KMS-11 (cell line): ENCODE results near the gene LRAT.

ENCODE experiments used
- H2AFZ ChIP-seq: fragments of 200-600 bp; sonication (generic); 2 replicates; pipeline ENCODE4 v1.6.1; 2016; ENCODE audit warnings: antibody characterized with exemption, mixed run types, low read depth
- H3K27ac ChIP-seq: fragments of 200-600 bp; sonication (generic); 2 replicates; pipeline ENCODE4 v1.6.1; 2016; ENCODE audit warnings: mild to moderate bottlenecking, mixed run types
- H3K27me3 ChIP-seq: fragments of 200-600 bp; sonication (generic); 2 replicates; pipeline ENCODE4 v1.6.1; 2017; ENCODE audit warnings: mild to moderate bottlenecking, low read depth, mixed run types, moderate library complexity; ENCODE audit not compliant: insufficient read depth
- H3K36me3 ChIP-seq: fragments of 200-600 bp; sonication (generic); 2 replicates; pipeline ENCODE4 v1.6.1; 2017; ENCODE audit warnings: mild to moderate bottlenecking, mixed run types; ENCODE audit not compliant: insufficient read depth
- H3K4me1 ChIP-seq: fragments of 200-600 bp; sonication (generic); 2 replicates; pipeline ENCODE4 v1.6.1; 2016; ENCODE audit warnings: mild to moderate bottlenecking, low read depth, mixed run types; ENCODE audit not compliant: poor library complexity, severe bottlenecking
- H3K4me2 ChIP-seq: fragments of 200-600 bp; sonication (generic); 2 replicates; pipeline ENCODE4 v1.7.0; 2016; ENCODE audit warnings: mild to moderate bottlenecking, mixed run types
- H3K4me3 ChIP-seq: fragments of 200-600 bp; sonication (generic); IDR thresholded peaks from 2 replicates; pipeline ENCODE4 v1.6.1; 2017; ENCODE audit warnings: low read depth, low read length, mixed read lengths; ENCODE audit not compliant: insufficient read depth
- H3K79me2 ChIP-seq: fragments of 200-600 bp; sonication (generic); 2 replicates; pipeline ENCODE4 v1.6.1; 2016; ENCODE audit warnings: low read depth, mixed run types; ENCODE audit not compliant: insufficient read depth
- H3K9ac ChIP-seq: fragments of 200-600 bp; sonication (generic); 2 replicates; pipeline ENCODE4 v1.6.1; 2016; ENCODE audit warnings: mild to moderate bottlenecking, mixed run types
- H4K20me1 ChIP-seq: fragments of 200-600 bp; sonication (generic); 2 replicates; pipeline ENCODE4 v1.6.1; 2016; ENCODE audit warnings: mild to moderate bottlenecking, mixed run types; ENCODE audit not compliant: insufficient read depth
- CTCF ChIP-seq: fragments of 200-600 bp; sonication (generic); conservative IDR thresholded peaks from 2 replicates; pipeline ENCODE4 v1.6.1; 2017; ENCODE audit warnings: low read depth, mild to moderate bottlenecking, antibody characterized with exemption, low read length, moderate library complexity, mixed read lengths

Gene LRAT

GRCh38 chr4:154736770-154737169 lies 7.0 kb upstream of the LRAT start:
- no peak overlapping the region for H3K4me3 ChIP-seq
- no peaks in the 10 kb centered on the region for H3K79me2 ChIP-seq
- no peaks in the 10 kb centered on the region for H3K4me1 ChIP-seq
- no peak overlapping the region for H2AFZ ChIP-seq
- no peaks in the 10 kb centered on the region for H3K27me3 ChIP-seq
- no peaks in the 10 kb centered on the region for H4K20me1 ChIP-seq
- no peaks in the 10 kb centered on the region for H3K36me3 ChIP-seq
- H3K27ac ChIP-seq: no peak overlapping the region
- H3K9ac ChIP-seq: no peak overlapping the region
- H3K4me2 ChIP-seq: no peak overlapping the region
- TF ChIP-seq CTCF: no peak

- Histone ChIP-seq H4K20me1 (no peaks in the 10 kb centered on the region), H3K4me2 (no peak overlapping the region), H3K27me3 (no peaks in the 10 kb centered on the region), H3K27ac (no peak overlapping the region), H3K79me2 (no peaks in the 10 kb centered on the region), H2AFZ (no peak overlapping the region), H3K36me3 (no peaks in the 10 kb centered on the region), H3K9ac (no peak overlapping the region), H3K4me3 (no peak overlapping the region), H3K4me1 (no peaks in the 10 kb centered on the region)
- TF ChIP-seq CTCF: no peak
These were observed 5.4 kb upstream of the LRAT start for GRCh38 chr4:154738426-154738825.

GRCh38 chr4:154739111-154739510 lies 4.7 kb upstream of the LRAT start:
- H3K4me1 ChIP-seq: no peaks in the 10 kb centered on the region
- H4K20me1 ChIP-seq: no peaks in the 10 kb centered on the region
- H3K9ac ChIP-seq: no peak overlapping the region
- no peaks in the 10 kb centered on the region for H3K36me3 ChIP-seq
- H3K4me3 ChIP-seq: no peak overlapping the region
- H2AFZ ChIP-seq: no peak overlapping the region
- H3K4me2 ChIP-seq: no peak overlapping the region
- H3K79me2 ChIP-seq: no peaks in the 10 kb centered on the region
- TF ChIP-seq CTCF: no peak
- H3K27me3 ChIP-seq: no peaks in the 10 kb centered on the region
- H3K27ac ChIP-seq: no peak overlapping the region

GRCh38 chr4:154740462-154740861 lies 3.3 kb upstream of the LRAT start:
- no peaks in the 10 kb centered on the region for H3K27me3 ChIP-seq
- H3K27ac ChIP-seq: no peak overlapping the region

More at GRCh38 chr4:154740462-154740861, 3.3 kb upstream of the LRAT start:
- no peak for TF ChIP-seq CTCF
- no peak overlapping the region for H2AFZ ChIP-seq
- H3K79me2 ChIP-seq: no peaks in the 10 kb centered on the region
- H3K4me1 ChIP-seq: no peaks in the 10 kb centered on the region
- no peak overlapping the region for H3K4me3 ChIP-seq
- H4K20me1 ChIP-seq: no peaks in the 10 kb centered on the region
- no peak overlapping the region for H3K9ac ChIP-seq
- H3K36me3 ChIP-seq: no peaks in the 10 kb centered on the region
- H3K4me2 ChIP-seq: no peak overlapping the region
